SK-N-SH (cell line): ENCODE data around the gene GFPT2. TPM values are rescaled to one million over a fixed set of nuclear protein-coding genes. Genes with fewer than 3 reads are reported as not detected.

ENCODE experiments used
- CTCF ChIA-PET: fragments of 300-600, 350-600 bp; formaldehyde crosslinking; extraction: SDS; loops from one replicate; lab custom pipeline; 2021; lab: Yijun Ruan, JAX
- POLR2A ChIA-PET: fragments of 350-600 bp; sonication (Branson Sonifier 250); formaldehyde crosslinking; extraction: SDS; loops from one replicate; lab custom pipeline; 2020; ENCODE audit warnings: antibody characterized with exemption, inconsistent platforms; lab: Yijun Ruan, JAX
- DNase-seq: peaks from one replicate; pipeline ENCODE4 v3.0.0; 2012
- H2AFZ ChIP-seq: fragments of 200-600 bp; sonication (generic); 2 replicates; pipeline ENCODE4 v1.8.1; 2016; ENCODE audit warnings: antibody characterized with exemption, mild to moderate bottlenecking, low read depth
- H3F3A ChIP-seq: fragments of 200-600 bp; sonication (generic); replicated peaks from 2 replicates; pipeline ENCODE3; 2016; ENCODE audit warnings: antibody characterized with exemption, mild to moderate bottlenecking; ENCODE audit not compliant: insufficient read depth
- H3K27ac ChIP-seq, 2 experiments: fragments of 200-500 bp in 1 of 2; fragments of 200-600 bp in 1 of 2; sonication (Bioruptor generic) in 1 of 2; sonication (generic), shearing (Covaris generic) in 1 of 2; 2 replicates each; pipeline versions ENCODE4 v1.5.1 to v1.6.1; 2014 to 2016; ENCODE audit warnings: low read depth in 2 of 2, inconsistent platforms in 1 of 2, low read length in 1 of 2, mild to moderate bottlenecking in 1 of 2, mixed read lengths in 1 of 2
- H3K27me3 ChIP-seq: fragments of 200-600 bp; sonication (generic), shearing (Covaris generic); 2 replicates; pipeline ENCODE4 v1.6.1; 2016; ENCODE audit warnings: mixed run types; ENCODE audit not compliant: insufficient read depth
- H3K36me3 ChIP-seq, 2 experiments: fragments of 200-500 bp in 1 of 2; fragments of 200-600 bp in 1 of 2; sonication (Bioruptor generic) in 1 of 2; sonication (generic) in 1 of 2; replicated peaks in 1 of 2; 2 replicates each; pipeline versions ENCODE3 to v1.5.1; 2014 to 2016; ENCODE audit warnings: low read length in 1 of 2, mild to moderate bottlenecking in 1 of 2; ENCODE audit not compliant: insufficient read depth in 2 of 2, control insufficient read depth in 1 of 2
- H3K4me1 ChIP-seq, 2 experiments: fragments of 200-500 bp in 1 of 2; fragments of 200-600 bp in 1 of 2; sonication (Bioruptor generic) in 1 of 2; sonication (generic), shearing (Covaris generic) in 1 of 2; 2 replicates each; pipeline versions ENCODE4 v1.5.1 to v1.6.1; 2014 to 2016; ENCODE audit warnings: low read depth in 1 of 2, low read length in 1 of 2, mixed run types in 1 of 2; ENCODE audit not compliant: insufficient read depth in 2 of 2, control insufficient read depth in 1 of 2
- H3K4me2 ChIP-seq: fragments of 200-600 bp; sonication (generic), shearing (Covaris generic); 2 replicates; pipeline ENCODE4 v1.6.1; 2017; ENCODE audit warnings: mixed run types
- H3K4me3 ChIP-seq, 2 experiments: fragments of 200-500 bp in 1 of 2; fragments of 200-600 bp in 1 of 2; sonication (Bioruptor generic) in 1 of 2; sonication (generic), shearing (Covaris generic) in 1 of 2; 2 replicates each; pipeline versions ENCODE4 v1.5.1 to v1.8.1; 2014 to 2016; ENCODE audit warnings: low read depth in 2 of 2, inconsistent platforms in 1 of 2, low read length in 1 of 2, mild to moderate bottlenecking in 1 of 2, mixed read lengths in 1 of 2, moderate library complexity in 1 of 2
- H3K79me2 ChIP-seq: fragments of 200-600 bp; sonication (generic); 2 replicates; pipeline ENCODE4 v1.8.1; 2017; ENCODE audit warnings: mild to moderate bottlenecking; ENCODE audit not compliant: insufficient read depth
- H3K9ac ChIP-seq: fragments of 200-600 bp; sonication (generic); 2 replicates; pipeline ENCODE4 v1.6.1; 2017; ENCODE audit warnings: mixed run types
- H3K9me2 ChIP-seq: fragments of 200-600 bp; sonication (generic); 2 replicates; pipeline ENCODE4 v1.6.1; 2017; ENCODE audit warnings: mixed run types
- H3K9me3 ChIP-seq: fragments of 200-600 bp; sonication (generic); 2 replicates; pipeline ENCODE4 v1.6.1; 2017; ENCODE audit warnings: mixed run types, mild to moderate bottlenecking, moderate library complexity
- H4K20me1 ChIP-seq: fragments of 200-600 bp; sonication (generic); 2 replicates; pipeline ENCODE4 v1.6.1; 2017; ENCODE audit warnings: mild to moderate bottlenecking, mixed run types; ENCODE audit not compliant: insufficient read depth
- CHD2 ChIP-seq: fragments of 150-350 bp; IDR thresholded peaks from 2 replicates; pipeline ENCODE4 v1.6.1; 2018; ENCODE audit warnings: low read length; ENCODE audit not compliant: partially characterized antibody
- ELF1 ChIP-seq: IDR thresholded peaks from 2 replicates; pipeline ENCODE4 v1.4.0; 2012
- FOSL2 ChIP-seq: IDR thresholded peaks from 2 replicates; pipeline ENCODE4 v1.4.0; 2012; ENCODE audit warnings: low read depth, mild to moderate bottlenecking, moderate library complexity, borderline replicate concordance
- MEF2A ChIP-seq: IDR thresholded peaks from 2 replicates; pipeline ENCODE4 v1.4.0; 2012; ENCODE audit warnings: low read depth, borderline replicate concordance
- NRF1 ChIP-seq: IDR thresholded peaks from 2 replicates; pipeline ENCODE4 v1.6.1; 2012; ENCODE audit warnings: low read depth, mild to moderate bottlenecking, low read length
- POLR2AphosphoS5 ChIP-seq: IDR thresholded peaks from 2 replicates; pipeline ENCODE4 v1.6.1; 2012; ENCODE audit warnings: low read depth, low read length
- RFX5 ChIP-seq: IDR thresholded peaks from 2 replicates; pipeline ENCODE4 v1.6.1; 2012; ENCODE audit warnings: mild to moderate bottlenecking, improper control_type of control experiment, low read length
- RXRA ChIP-seq: IDR thresholded peaks from 2 replicates; pipeline ENCODE4 v1.4.0; 2012; ENCODE audit warnings: low read depth, mild to moderate bottlenecking, borderline replicate concordance
- SIN3A ChIP-seq: IDR thresholded peaks from 2 replicates; pipeline ENCODE4 v1.6.1; 2012; ENCODE audit warnings: low read depth, mild to moderate bottlenecking, low read length, moderate library complexity, borderline replicate concordance
- TCF12 ChIP-seq: IDR thresholded peaks from 2 replicates; pipeline ENCODE4 v1.4.0; 2012
- TEAD4 ChIP-seq: IDR thresholded peaks from 2 replicates; pipeline ENCODE4 v1.4.0; 2012; ENCODE audit warnings: mild to moderate bottlenecking, borderline replicate concordance; ENCODE audit not compliant: insufficient read depth
- YY1 ChIP-seq: IDR thresholded peaks from 2 replicates; pipeline ENCODE4 v1.4.0; 2012; ENCODE audit warnings: low read depth, mild to moderate bottlenecking
- WGBS: methylation state at CpG from one replicate; pipeline ENCODE4 v1.1.6; 2017; ENCODE audit warnings: low lambda C conversion rate; 5-methylcytosine and 5-hydroxymethylcytosine counted together
- polyA plus RNA-seq, 3 experiments: library from polyadenylated mRNA; depleted of rRNA; stranded (reverse); fragments of >200 nt; gene quantifications; 2 replicates each; pipeline ENCODE4 v1.2.3, GENCODE V29; 2012
- TF ChIP-seq, protein P1 (sequence below): IDR thresholded peaks from 2 replicates; pipeline ENCODE4 v1.6.1; 2012; ENCODE audit warnings: mild to moderate bottlenecking, low read depth, low read length, moderate library complexity
- TF ChIP-seq, protein P2 (sequence below): fragments of 150-350 bp; IDR thresholded peaks from 2 replicates; pipeline ENCODE4 v1.6.1; 2017; ENCODE audit warnings: antibody characterized with exemption, low read length, low read depth, borderline replicate concordance
- TF ChIP-seq, protein P3 (sequence below): IDR thresholded peaks from 2 replicates; pipeline ENCODE4; 2012
- TF ChIP-seq, protein P4 (sequence below): IDR thresholded peaks from 2 replicates; pipeline ENCODE4 v1.4.0; 2012; ENCODE audit warnings: low read depth, borderline replicate concordance

The GFPT2 gene
- polyA plus RNA-seq, 1 of the 3 experiments (the other 2 are of a cell fraction): 8.1 TPM

DNA sequence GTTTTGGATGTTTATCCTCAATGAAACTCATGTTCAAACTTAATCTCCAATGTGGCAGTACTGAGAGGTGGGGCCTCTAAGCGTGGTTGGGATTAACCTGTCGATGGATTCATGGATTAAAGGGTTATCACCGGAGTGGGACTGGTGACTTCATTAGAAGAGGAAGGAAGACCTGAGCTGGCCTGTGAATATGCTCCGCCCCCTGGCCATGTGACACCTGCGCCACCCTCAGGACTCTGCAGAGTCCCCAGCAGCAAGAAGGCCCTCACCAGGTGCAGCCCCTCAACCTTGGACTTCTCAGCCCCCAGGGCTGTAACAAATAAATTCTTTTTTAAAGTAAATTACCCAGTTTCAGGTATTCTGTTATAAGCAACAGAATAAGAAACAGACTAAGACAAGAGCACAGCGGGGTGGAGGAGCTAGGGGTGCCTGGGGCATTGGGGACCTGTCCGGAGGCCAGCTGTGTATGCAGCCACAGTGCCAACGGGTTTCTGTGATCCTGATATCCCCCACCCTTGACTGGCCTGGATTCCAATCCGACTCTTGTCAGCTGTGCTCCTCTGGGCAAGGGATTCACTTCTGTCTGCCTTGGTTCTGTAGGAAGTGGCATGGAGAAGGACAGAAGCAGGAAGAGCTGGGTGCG lies 58.1 kb downstream of the GFPT2 start:
- H3K79me2 ChIP-seq: peaks cover 22% of the 10 kb centered on the region
- TF ChIP-seq CHD2: no peak
- TF ChIP-seq TEAD4: no peak
- no peak for TF ChIP-seq NRF1
- no peak for TF ChIP-seq MEF2A
- TF ChIP-seq TCF12: no peak
- no peak overlapping the region for H3K4me3 ChIP-seq
- CTCF ChIA-PET: interaction anchor here (1.1 to 7.6 kb wide), 17 partner anchors 9 to 178 kb away, joined by 3 to 171 read pairs (median 10); partner anchors contain the start of gene RASGEF1C
- POLR2A ChIA-PET: interaction anchor here (1.3 kb wide), 1 partner anchor 34 kb away, joined by 4 read pairs; no protein-coding TSS in a partner anchor
- H3F3A ChIP-seq: peaks cover 3% of the 10 kb centered on the region
- no peak overlapping the region for H2AFZ ChIP-seq
- no peaks in the 10 kb centered on the region for H3K9me3 ChIP-seq
- no peaks in the 10 kb centered on the region for H3K36me3 ChIP-seq
- H3K4me1 ChIP-seq: peaks cover 0 to 16% of the 10 kb centered on the region in 2 experiments; a peak in 2 of 4 replicates
- H3K9me2 ChIP-seq: no peaks in the 10 kb centered on the region
- no peaks in the 10 kb centered on the region for H3K27me3 ChIP-seq
- H3K27ac ChIP-seq: no peak overlapping the region
- DNase-seq: no peak
- 83% methylated on average over 8 of the region's 10 CpGs for WGBS
- H3K4me2 ChIP-seq: no peak overlapping the region
- H4K20me1 ChIP-seq: peaks cover 8% of the 10 kb centered on the region; the same call in 1 of the 2 replicates
- no peak overlapping the region for H3K9ac ChIP-seq

DNA sequence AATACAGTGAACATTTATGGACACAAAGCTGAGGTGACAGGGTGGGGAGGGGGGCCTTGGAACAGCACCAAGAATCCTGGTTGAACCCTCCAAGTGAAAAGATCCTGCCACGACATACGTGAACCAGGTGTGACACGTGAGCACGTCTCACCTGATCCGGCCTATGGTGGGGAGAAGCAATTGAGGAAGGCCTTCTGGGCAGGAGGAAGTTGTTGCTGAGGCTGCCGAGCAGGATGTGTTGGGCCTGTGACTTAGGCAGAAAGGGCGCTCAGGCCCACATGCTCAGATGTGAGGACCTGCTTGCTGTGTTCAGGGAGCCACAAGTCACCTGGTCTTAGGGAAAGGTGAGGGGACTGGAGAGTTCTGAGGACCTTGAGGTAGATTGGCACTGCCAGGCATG lies 58.7 kb downstream of the GFPT2 start:
- H3K9ac ChIP-seq: no peak overlapping the region
- H3K4me2 ChIP-seq: no peak overlapping the region
- DNase-seq: no peak
- ChIA-PET CTCF (interaction anchor here (0.6 to 7.6 kb wide), 29 partner anchors 10 to 207 kb away, joined by 3 to 171 read pairs (median 6); partner anchors contain the start of genes GFPT2 and RASGEF1C), POLR2A (interaction anchor here (1.3 to 1.8 kb wide), 4 partner anchors 10 to 34 kb away, joined by 4 to 6 read pairs (median 4); no protein-coding TSS in a partner anchor)
- peaks cover 0 to 22% of the 10 kb centered on the region in 2 experiments; a peak in 2 of 4 replicates for H3K4me1 ChIP-seq
- H3K27ac ChIP-seq: no peak overlapping the region
- peaks cover 8% of the 10 kb centered on the region; the same call in 1 of the 2 replicates for H4K20me1 ChIP-seq
- H3K9me3 ChIP-seq: no peaks in the 10 kb centered on the region
- no peak overlapping the region for H3K4me3 ChIP-seq
- H2AFZ ChIP-seq: no peak overlapping the region
- no peaks in the 10 kb centered on the region for H3K9me2 ChIP-seq
- WGBS: 98% methylated on average over 7 of the region's 7 CpGs
- H3K27me3 ChIP-seq: no peaks in the 10 kb centered on the region
- H3F3A ChIP-seq: peaks cover 3% of the 10 kb centered on the region
- H3K79me2 ChIP-seq: peaks cover 28% of the 10 kb centered on the region
- TF ChIP-seq CHD2 (no peak), SIN3A (no peak), FOSL2 (no peak), MEF2A (no peak), ELF1 (no peak), RFX5 (no peak), POLR2AphosphoS5 (no peak), TEAD4 (no peak), RXRA (no peak), YY1 (no peak)
- TF ChIP-seq, protein P1, sequence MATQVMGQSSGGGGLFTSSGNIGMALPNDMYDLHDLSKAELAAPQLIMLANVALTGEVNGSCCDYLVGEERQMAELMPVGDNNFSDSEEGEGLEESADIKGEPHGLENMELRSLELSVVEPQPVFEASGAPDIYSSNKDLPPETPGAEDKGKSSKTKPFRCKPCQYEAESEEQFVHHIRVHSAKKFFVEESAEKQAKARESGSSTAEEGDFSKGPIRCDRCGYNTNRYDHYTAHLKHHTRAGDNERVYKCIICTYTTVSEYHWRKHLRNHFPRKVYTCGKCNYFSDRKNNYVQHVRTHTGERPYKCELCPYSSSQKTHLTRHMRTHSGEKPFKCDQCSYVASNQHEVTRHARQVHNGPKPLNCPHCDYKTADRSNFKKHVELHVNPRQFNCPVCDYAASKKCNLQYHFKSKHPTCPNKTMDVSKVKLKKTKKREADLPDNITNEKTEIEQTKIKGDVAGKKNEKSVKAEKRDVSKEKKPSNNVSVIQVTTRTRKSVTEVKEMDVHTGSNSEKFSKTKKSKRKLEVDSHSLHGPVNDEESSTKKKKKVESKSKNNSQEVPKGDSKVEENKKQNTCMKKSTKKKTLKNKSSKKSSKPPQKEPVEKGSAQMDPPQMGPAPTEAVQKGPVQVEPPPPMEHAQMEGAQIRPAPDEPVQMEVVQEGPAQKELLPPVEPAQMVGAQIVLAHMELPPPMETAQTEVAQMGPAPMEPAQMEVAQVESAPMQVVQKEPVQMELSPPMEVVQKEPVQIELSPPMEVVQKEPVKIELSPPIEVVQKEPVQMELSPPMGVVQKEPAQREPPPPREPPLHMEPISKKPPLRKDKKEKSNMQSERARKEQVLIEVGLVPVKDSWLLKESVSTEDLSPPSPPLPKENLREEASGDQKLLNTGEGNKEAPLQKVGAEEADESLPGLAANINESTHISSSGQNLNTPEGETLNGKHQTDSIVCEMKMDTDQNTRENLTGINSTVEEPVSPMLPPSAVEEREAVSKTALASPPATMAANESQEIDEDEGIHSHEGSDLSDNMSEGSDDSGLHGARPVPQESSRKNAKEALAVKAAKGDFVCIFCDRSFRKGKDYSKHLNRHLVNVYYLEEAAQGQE: no peak
- TF ChIP-seq, protein P2, sequence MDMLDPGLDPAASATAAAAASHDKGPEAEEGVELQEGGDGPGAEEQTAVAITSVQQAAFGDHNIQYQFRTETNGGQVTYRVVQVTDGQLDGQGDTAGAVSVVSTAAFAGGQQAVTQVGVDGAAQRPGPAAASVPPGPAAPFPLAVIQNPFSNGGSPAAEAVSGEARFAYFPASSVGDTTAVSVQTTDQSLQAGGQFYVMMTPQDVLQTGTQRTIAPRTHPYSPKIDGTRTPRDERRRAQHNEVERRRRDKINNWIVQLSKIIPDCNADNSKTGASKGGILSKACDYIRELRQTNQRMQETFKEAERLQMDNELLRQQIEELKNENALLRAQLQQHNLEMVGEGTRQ: no peak
- TF ChIP-seq, protein P3, sequence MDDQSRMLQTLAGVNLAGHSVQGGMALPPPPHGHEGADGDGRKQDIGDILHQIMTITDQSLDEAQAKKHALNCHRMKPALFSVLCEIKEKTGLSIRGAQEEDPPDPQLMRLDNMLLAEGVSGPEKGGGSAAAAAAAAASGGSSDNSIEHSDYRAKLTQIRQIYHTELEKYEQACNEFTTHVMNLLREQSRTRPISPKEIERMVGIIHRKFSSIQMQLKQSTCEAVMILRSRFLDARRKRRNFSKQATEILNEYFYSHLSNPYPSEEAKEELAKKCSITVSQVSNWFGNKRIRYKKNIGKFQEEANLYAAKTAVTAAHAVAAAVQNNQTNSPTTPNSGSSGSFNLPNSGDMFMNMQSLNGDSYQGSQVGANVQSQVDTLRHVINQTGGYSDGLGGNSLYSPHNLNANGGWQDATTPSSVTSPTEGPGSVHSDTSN: no peak
- TF ChIP-seq, protein P4, sequence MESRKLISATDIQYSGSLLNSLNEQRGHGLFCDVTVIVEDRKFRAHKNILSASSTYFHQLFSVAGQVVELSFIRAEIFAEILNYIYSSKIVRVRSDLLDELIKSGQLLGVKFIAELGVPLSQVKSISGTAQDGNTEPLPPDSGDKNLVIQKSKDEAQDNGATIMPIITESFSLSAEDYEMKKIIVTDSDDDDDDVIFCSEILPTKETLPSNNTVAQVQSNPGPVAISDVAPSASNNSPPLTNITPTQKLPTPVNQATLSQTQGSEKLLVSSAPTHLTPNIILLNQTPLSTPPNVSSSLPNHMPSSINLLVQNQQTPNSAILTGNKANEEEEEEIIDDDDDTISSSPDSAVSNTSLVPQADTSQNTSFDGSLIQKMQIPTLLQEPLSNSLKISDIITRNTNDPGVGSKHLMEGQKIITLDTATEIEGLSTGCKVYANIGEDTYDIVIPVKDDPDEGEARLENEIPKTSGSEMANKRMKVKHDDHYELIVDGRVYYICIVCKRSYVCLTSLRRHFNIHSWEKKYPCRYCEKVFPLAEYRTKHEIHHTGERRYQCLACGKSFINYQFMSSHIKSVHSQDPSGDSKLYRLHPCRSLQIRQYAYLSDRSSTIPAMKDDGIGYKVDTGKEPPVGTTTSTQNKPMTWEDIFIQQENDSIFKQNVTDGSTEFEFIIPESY: no peak
- no peaks in the 10 kb centered on the region for H3K36me3 ChIP-seq
